ENCODE measurements around the gene ITGB2. TPM values are rescaled to one million over a fixed set of nuclear protein-coding genes. Genes with fewer than 3 reads are reported as not detected.
A peak's percentile ranks its signal among the peaks of the same experiment; 100 is the strongest.

ITGB2 gene
- total RNA-seq, 2 donors from 2014 or later = 16.7 to 63.6 TPM

DNA sequence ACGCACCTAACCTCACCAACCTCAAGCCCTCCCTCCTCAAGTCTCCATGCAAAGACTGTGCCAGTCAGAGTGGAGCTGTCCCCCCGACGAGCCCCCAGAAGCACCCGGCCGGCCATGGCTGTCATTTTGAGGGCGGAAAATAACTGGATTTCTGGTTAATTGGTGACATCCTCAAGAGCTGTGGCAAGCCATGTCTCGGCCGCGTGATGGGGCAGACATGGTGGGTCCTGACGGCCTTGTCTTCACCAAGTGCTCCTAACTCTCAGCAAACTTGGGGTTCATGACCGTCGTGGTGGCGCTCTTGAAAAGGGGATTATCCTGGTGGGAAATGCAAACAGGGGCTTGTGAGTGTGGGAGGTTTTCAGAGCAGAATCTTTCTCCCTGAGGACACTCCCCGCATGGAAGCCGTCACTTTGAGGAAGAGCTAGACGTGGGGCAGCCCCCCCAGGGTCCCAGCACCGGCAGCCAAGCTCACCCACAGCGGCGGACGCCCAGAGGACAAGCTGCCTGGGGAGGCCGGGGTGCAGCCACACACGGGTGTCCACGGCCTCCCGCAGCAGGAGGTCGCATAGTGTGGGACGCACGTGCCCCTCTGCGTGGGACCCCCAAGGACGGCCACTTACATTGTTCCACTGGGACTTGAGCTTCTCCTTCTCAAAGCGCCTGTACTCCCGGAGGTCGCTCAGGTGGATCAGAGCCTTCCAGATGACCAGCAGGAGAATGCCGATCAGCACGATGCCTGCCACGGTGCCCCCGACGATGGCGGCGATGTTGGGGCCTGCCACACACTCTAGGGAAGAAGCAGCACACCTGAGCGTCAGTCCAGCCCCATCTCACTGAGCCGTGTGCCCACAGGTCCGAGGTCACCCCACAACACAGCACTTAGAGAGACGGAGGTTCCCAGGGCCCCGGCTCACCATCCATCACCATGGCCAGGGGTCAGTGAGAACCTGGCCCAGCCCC lies 34.3 kb downstream of the ITGB2 start:
- TF ChIP-seq, protein P1, sequence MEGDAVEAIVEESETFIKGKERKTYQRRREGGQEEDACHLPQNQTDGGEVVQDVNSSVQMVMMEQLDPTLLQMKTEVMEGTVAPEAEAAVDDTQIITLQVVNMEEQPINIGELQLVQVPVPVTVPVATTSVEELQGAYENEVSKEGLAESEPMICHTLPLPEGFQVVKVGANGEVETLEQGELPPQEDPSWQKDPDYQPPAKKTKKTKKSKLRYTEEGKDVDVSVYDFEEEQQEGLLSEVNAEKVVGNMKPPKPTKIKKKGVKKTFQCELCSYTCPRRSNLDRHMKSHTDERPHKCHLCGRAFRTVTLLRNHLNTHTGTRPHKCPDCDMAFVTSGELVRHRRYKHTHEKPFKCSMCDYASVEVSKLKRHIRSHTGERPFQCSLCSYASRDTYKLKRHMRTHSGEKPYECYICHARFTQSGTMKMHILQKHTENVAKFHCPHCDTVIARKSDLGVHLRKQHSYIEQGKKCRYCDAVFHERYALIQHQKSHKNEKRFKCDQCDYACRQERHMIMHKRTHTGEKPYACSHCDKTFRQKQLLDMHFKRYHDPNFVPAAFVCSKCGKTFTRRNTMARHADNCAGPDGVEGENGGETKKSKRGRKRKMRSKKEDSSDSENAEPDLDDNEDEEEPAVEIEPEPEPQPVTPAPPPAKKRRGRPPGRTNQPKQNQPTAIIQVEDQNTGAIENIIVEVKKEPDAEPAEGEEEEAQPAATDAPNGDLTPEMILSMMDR (IDR thresholded peaks at IDR 0.05) = no peak
- Histone ChIP-seq H3K4me1 (peaks cover 0 to 3% of the 10 kb centered on the region in 2 donors), H3K9me3 (no peaks in the 10 kb centered on the region), H3K27me3 (no peaks in the 10 kb centered on the region), H3K27ac (no peak overlapping the region), H3K36me3 (no peaks in the 10 kb centered on the region), H3K4me3 (no peak overlapping the region)
- DNase-seq (ENCODE audit: low spot score) = no peak

DNA sequence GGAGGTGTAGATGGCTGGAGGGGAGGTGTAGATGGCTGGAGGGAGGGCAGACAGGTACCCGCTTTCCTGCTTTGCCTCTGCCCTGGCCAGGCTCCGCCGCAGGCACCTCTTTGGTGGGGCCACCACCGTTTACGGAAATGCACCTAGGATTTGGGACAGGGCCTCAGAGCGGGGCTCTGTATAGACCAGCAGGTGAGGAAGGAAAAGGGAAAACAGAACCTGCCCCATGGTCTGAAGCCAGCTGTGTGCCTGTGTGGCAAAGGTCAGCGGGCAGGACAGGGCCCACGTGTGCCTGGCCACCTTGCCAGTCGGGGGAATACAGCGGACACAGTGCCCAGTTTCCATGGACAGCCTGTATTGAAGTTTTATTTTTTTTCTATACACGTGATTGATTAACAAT lies 35.1 kb downstream of the ITGB2 start:
- Histone ChIP-seq H3K27me3 (no peaks in the 10 kb centered on the region), H3K36me3 (no peaks in the 10 kb centered on the region), H3K4me1 (peaks cover 0 to 9% of the 10 kb centered on the region in 2 donors), H3K27ac (no peak overlapping the region), H3K4me3 (no peak overlapping the region), H3K9me3 (no peaks in the 10 kb centered on the region)
- TF ChIP-seq, protein P1 (IDR thresholded peaks at IDR 0.05) = no peak
- no peak for DNase-seq (ENCODE audit: low spot score)

DNA sequence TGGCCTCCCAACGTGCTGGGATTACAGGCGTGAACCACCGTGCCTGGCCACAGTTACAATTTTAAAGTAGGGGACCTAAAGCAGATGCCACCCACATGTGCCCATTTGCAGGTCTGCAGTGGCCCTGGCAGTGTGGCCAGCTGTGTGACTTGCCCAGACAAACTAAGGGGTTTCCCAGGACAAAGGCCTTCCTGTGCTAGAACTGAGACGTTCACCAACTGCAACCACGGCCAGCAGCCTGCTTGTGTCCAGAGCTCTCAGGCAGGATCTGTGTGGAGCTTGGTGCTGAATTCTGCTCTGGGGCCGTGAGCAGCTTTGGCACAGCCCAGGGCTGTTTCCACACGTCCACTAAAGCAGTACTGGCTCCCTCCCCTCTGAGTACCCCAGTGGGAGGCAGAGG lies 36.6 kb downstream of the ITGB2 start:
- no peak overlapping the region for H3K27ac ChIP-seq

DNA sequence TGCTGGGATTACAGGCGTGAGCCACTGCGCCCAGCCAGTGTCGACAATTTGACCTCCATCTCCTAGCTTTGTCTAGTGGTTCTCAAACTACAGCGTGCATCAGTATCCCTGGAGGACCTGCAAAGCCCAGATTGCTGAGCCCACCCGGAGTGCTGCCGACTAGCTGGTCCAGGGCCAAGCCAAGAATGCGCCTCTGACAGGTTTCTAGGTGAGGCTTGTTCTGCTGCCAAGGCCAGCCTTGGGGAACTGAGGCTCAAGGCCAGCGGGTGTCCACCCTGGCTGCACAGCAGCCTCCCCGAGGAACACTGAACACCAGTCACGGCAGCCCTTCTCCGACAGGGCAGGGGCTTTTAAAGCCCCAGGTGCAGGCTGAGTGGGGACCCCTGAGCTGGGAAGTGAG lies 37.4 kb downstream of the ITGB2 start:
- Histone ChIP-seq H3K27ac (no peak overlapping the region), H3K9me3 (no peaks in the 10 kb centered on the region), H3K36me3 (no peaks in the 10 kb centered on the region), H3K27me3 (no peaks in the 10 kb centered on the region), H3K4me3 (no peak overlapping the region), H3K4me1 (peaks cover 0 to 15% of the 10 kb centered on the region in 2 donors)
- TF ChIP-seq, protein P1 (IDR thresholded peaks at IDR 0.05) = no peak
- no peak for DNase-seq (ENCODE audit: low spot score)

More for the DNA sequence above, 36.6 kb downstream of the ITGB2 start:
- H3K9me3 ChIP-seq = no peaks in the 10 kb centered on the region
- no peaks in the 10 kb centered on the region for H3K36me3 ChIP-seq
- peaks cover 0 to 15% of the 10 kb centered on the region in 2 donors for H3K4me1 ChIP-seq
- no peak for DNase-seq (ENCODE audit: low spot score)
- TF ChIP-seq, protein P1 (IDR thresholded peaks at IDR 0.05) = no peak
- no peak overlapping the region for H3K4me3 ChIP-seq
- H3K27me3 ChIP-seq = no peaks in the 10 kb centered on the region

DNA sequence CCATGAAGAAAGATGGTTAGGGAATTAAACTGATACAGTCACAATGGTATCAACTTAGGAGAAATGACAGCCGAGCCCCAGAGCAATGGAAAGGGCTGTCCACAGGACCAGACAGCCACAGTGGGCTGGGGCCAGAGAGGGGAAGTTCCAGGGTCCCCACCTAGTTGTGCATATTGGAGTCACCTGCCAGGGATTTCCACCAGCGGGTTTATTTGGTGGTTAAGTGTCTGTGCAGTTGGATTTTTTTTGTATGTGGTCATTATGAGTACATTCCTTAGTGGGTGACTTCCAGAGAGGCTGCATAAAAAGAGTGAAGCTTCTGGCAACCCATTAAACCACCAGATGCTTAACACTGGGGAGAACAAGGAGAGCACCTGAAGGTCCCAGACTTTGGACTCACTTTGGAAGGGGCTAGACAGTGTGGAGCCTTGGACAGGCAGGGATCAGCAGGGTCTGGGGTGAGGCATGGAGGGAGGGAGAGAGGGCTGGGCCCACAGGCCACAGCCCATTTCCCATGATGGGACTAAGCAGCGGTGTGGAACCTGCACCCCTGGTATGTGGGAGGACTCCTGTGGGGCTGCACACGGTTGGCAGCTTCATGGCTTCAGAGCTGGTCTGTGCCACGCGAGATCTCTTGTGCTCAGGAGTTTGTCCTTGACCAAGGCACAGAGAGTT lies 39.4 kb downstream of the ITGB2 start:
- Histone ChIP-seq H3K36me3 (no peaks in the 10 kb centered on the region), H3K9me3 (no peaks in the 10 kb centered on the region), H3K4me3 (no peak overlapping the region), H3K27ac (peak overlapping the region in 1 of 2 donors; percentile 43), H3K27me3 (no peaks in the 10 kb centered on the region), H3K4me1 (peaks cover 0 to 15% of the 10 kb centered on the region in 2 donors)
- no peak for DNase-seq (ENCODE audit: low spot score)
- TF ChIP-seq, protein P1 (IDR thresholded peaks at IDR 0.05) = no peak
